ENCODE measurements around the gene SLC44A3.
"Not testable (repeated sequence)": the region's sequence is repeated elsewhere in the genome, so short reads cannot be mapped to it uniquely, and the experiment has no call there.

Gene SLC44A3

GRCh38 chr1:94836891-94837290 is 16.7 kb downstream of the SLC44A3 start:
- in situ Hi-C loops (cut with MboI; ENCODE audit: low sequenced_read_pairs, unreplicated experiment) = no loop called here
- no peak for TF ChIP-seq CTCF (IDR thresholded peaks at IDR 0.05; ENCODE audit: borderline replicate concordance, control extremely low read depth, extremely low read depth, insufficient read depth, missing control alignments)
- DNase-seq (ENCODE audit: low spot score) = no peak

- in situ Hi-C loops (cut with MboI; ENCODE audit: low sequenced_read_pairs, unreplicated experiment) = not testable (repeated sequence)
These were observed 20.2 kb downstream of the SLC44A3 start for GRCh38 chr1:94840381-94840780.

GRCh38 chr1:94840808-94841207 is 20.7 kb downstream of the SLC44A3 start:
- TF ChIP-seq CTCF (IDR thresholded peaks at IDR 0.05; ENCODE audit: borderline replicate concordance, control extremely low read depth, extremely low read depth, insufficient read depth, missing control alignments) = no peak
- in situ Hi-C loops (cut with MboI; ENCODE audit: low sequenced_read_pairs, unreplicated experiment) = no loop called here
- DNase-seq (ENCODE audit: low spot score) = no peak

More at GRCh38 chr1:94840381-94840780, 20.2 kb downstream of the SLC44A3 start:
- DNase-seq (ENCODE audit: low spot score) = not testable (repeated sequence)

GRCh38 chr1:94843430-94843829 is 23.3 kb downstream of the SLC44A3 start:
- no peak for TF ChIP-seq CTCF (IDR thresholded peaks at IDR 0.05; ENCODE audit: borderline replicate concordance, control extremely low read depth, extremely low read depth, insufficient read depth, missing control alignments)
- in situ Hi-C loops (cut with MboI; ENCODE audit: low sequenced_read_pairs, unreplicated experiment) = no loop called here
- DNase-seq (ENCODE audit: low spot score) = no peak

- in situ Hi-C loops (cut with MboI; ENCODE audit: low sequenced_read_pairs, unreplicated experiment) = no loop called here
- no peak for TF ChIP-seq CTCF (IDR thresholded peaks at IDR 0.05; ENCODE audit: borderline replicate concordance, control extremely low read depth, extremely low read depth, insufficient read depth, missing control alignments)
- DNase-seq (ENCODE audit: low spot score) = no peak
These were observed 23.7 kb downstream of the SLC44A3 start for GRCh38 chr1:94843846-94844245.

GRCh38 chr1:94846308-94846707 is 26.2 kb downstream of the SLC44A3 start:
- no peak for DNase-seq (ENCODE audit: low spot score)
- no peak for TF ChIP-seq CTCF (IDR thresholded peaks at IDR 0.05; ENCODE audit: borderline replicate concordance, control extremely low read depth, extremely low read depth, insufficient read depth, missing control alignments)
- in situ Hi-C loops (cut with MboI; ENCODE audit: low sequenced_read_pairs, unreplicated experiment) = no loop called here

GRCh38 chr1:94851571-94851970 is 31.4 kb downstream of the SLC44A3 start:
- TF ChIP-seq CTCF (IDR thresholded peaks at IDR 0.05; ENCODE audit: borderline replicate concordance, control extremely low read depth, extremely low read depth, insufficient read depth, missing control alignments) = no peak
- no peak for DNase-seq (ENCODE audit: low spot score)
- in situ Hi-C loops (cut with MboI; ENCODE audit: low sequenced_read_pairs, unreplicated experiment) = loop anchor here (25.0 kb wide), 1 partner anchor 386 kb away; the partner anchor contains the start of gene RWDD3

Data from GM13976 (cell line).